Measurements from ENCODE around the gene EXOC6B.

Gene EXOC6B

DNA sequence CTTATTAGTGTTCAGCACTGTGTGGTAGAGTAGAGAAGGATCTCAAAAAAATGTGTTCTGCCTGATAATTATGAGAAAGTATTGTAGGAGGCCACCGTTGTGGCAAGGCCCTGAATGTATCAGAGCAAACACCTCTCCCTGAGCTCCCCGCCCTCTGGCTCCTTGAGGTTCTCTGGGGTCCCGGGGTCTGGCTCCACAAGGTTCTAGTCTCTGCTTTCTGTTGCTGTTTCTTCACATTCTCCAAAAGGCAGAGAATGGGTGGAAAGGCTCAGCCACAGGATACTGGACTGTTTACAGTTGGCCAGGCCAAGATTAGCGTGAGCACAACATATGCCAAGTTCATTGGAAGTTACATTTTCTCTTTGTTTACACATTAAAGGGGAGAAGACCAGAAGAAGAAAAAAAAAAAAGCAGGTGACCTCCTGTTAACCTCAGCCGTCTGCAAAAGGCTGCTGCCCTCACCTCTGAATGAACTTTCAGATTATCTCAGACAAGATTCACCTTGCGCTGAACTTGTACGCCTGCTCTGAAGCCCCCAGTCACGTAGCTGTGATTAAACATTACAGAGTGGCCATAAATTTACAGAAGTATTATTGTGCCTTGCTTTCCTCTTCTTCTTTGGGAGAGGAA lies 621.6 kb downstream of the EXOC6B start:
- no peak for DNase-seq

DNA sequence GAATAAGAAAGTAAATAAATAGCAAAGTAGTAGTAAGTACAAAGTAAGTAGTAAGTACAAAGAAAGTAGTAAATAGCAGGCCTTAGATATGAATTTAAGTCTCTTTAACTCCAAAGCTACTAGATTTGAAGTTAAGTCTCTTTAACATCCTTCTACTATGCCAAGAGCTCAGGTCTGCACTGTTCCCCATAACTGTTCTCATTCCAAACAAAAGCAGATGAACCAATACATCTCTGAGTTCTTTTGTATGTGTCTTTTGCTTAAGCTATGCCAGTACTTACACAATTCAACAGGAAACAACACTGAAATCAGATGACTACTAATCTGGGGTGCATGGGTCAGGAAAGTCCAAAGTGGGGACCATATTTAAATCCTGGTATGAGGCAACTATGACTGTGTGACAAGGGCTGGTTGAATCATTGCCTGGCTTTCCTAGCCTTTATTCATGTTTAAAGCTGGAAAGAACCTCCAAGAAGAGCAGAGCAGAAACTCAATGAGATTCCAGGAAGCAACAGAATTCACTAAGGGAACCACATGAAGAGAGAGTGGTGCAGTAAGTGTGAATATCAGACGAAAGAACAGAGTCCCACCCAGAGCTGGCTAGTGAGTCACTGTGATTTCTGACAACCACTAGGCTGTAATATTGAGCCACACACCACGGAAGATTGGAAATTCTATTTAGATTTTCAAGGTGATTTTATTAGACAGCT lies 627.1 kb downstream of the EXOC6B start:
- DNase-seq: no peak

DNA sequence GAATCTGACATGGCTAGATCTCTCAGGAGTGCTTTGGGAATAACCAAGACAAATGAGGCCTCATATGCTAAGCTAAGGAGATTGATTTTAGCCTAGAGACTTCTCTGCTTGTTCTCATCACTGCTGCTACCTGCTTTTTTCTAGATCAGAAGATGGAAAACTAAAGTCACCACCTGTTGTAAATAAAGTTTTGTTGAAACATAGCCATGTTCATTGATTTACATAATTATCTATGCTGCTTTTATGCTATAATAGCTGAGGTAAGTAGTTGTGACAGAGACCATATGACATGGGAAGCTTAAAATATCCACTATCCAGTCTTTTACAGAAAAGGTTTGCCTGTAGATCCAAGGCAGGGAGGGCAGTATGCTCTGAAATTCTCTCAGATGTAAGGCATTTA lies 632.1 kb downstream of the EXOC6B start:
- DNase-seq: no peak

GRCh38 chr2:72191441-72191840 lies 634.4 kb downstream of the EXOC6B start:
- no peak for DNase-seq

GRCh38 chr2:72185206-72185605 lies 640.6 kb downstream of the EXOC6B start:
- DNase-seq: no peak

DNA sequence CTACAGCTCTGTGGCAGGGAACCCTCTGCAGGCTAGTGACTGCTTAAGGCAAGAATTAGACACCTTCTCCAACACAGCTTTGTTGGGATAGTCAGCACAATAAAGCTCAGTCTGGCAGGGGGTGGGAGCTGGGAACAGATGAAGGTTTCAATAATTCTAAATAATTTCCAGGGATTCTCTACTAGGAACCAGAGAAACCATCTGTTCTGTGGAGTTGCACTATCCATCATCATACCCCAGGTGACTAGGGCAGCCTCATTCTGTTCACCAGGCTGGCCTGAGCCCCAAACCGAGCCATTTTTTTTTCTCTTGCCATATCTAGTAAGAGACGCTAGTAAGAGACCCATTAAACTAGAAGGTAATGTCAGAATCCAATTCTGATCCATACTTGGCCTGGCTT lies 642.4 kb downstream of the EXOC6B start:
- DNase-seq: no peak

DNA sequence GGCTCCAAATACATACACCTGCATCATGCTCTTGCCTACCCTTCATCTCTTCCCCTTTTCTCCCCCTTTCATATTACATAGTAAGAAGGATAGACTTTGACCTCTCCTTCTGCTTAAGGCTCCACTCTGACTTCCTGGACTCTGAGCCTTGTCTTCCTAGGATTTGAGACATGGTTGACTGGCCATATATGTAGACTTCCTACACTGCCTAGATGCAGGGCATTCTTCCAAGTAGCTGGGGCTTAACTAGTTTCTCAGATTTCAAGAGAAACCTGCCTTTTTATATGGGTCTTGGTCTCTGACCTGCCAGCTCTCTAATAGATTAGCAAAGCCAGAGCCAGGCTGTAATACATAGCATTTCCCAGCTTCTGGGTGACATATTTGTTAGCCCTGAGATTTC lies 642.8 kb downstream of the EXOC6B start:
- no peak for DNase-seq

DNA sequence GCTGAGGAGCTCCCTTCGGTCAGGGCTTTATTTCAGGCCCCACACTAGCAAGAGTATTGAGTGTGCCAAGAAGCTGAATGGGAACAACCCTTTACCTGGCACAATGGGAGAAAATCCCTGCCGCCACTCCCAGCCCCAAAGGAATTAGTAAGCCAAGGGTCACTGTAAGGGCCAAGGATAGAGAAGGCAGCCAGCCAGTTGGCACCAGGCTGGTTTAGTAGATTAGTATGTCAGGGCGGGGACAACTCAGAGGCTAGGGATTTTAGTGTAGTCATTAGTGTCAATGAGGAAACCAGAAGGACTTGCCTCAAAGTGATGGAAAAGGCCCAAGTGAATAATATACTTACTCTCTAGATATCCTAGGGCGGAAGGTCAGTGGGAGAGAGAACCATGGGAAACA lies 643.3 kb downstream of the EXOC6B start:
- DNase-seq: no peak

GRCh38 chr2:72181616-72182015 lies 644.2 kb downstream of the EXOC6B start:
- DNase-seq: no peak

DNA sequence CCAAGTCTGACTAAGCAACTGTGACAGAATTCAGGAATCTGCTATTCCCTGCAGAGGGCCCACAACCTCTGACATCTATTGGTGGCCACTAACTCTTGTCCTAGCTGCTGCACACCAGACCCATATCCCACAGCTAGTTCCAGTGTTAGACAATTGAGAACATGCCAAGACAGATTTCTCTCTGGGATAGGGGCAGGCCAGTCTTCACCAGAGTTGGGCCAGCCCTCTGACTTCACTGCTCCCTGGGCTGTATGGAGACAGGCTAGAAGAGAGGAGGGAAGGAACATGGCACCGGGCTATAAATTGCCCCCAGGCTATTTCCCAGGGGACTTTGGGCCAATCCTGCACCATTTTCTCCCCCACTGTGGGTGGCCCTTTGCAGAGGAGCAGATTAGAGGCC lies 645.5 kb downstream of the EXOC6B start:
- DNase-seq: no peak

GRCh38 chr2:72178551-72178950 lies 647.3 kb downstream of the EXOC6B start:
- no peak for DNase-seq

- DNase-seq: no peak
These were observed 649.6 kb downstream of the EXOC6B start for GRCh38 chr2:72176281-72176680.

GRCh38 chr2:72175636-72176035 lies 650.2 kb downstream of the EXOC6B start:
- no peak for DNase-seq

DNA sequence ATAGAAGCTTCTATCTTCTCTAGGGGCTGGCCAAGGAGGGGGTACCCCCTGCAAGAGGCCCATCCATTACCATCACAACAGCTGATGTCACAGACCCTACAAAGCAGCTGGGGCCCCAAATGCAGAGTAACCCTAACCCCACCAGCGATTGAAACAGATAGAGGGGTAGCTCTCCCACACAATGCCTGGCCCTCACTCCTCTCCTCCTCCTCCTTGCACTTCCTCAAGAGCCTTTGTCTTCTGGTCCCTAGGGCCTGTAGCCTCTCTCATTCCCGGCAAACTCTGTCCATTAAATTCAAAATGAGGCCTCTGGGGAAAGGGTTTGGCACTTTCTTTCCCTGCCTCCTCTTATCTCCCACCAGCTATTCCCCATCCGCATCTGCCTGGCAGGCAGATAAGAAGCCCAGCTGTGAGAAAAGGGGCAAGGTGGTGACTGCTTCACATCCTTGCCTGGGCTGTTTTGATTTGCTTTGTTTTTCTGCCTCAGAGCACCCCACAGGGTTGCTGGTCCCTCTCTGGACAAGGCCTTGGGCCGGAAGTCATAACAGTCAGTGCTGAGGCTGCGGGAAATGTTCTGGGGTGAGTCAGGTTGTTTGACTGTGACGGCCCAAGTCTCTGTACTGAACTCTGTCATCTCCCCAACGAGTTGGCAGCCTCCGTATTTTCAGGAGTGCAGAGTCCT lies 652.1 kb downstream of the EXOC6B start:
- no peak for DNase-seq

GRCh38 chr2:72172478-72172877 lies 653.4 kb downstream of the EXOC6B start:
- DNase-seq: no peak

GRCh38 chr2:72166279-72166678 lies 659.6 kb downstream of the EXOC6B start:
- no peak for DNase-seq

- no peak for DNase-seq
These were observed 660.0 kb downstream of the EXOC6B start for GRCh38 chr2:72165792-72166191.

DNA sequence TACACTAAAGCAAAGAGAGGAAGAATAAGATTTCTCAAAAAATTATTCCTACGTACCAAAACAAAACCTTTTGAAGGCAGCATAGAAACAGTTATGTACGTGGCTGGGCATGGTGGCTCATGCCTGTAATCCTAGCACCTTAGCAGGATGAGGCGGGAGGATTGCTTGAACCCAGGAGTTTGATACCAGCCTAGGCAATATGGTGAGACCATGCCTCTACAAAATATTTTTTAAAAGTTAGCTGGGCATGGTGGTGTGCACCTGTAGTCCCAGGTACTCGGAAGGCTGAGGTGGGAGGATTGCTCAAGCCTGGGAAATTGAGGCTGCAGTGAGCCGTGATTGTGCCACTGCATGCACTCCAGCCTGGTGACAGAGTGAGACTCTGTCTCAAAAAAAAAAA lies 663.3 kb downstream of the EXOC6B start:
- no peak for DNase-seq

DNA sequence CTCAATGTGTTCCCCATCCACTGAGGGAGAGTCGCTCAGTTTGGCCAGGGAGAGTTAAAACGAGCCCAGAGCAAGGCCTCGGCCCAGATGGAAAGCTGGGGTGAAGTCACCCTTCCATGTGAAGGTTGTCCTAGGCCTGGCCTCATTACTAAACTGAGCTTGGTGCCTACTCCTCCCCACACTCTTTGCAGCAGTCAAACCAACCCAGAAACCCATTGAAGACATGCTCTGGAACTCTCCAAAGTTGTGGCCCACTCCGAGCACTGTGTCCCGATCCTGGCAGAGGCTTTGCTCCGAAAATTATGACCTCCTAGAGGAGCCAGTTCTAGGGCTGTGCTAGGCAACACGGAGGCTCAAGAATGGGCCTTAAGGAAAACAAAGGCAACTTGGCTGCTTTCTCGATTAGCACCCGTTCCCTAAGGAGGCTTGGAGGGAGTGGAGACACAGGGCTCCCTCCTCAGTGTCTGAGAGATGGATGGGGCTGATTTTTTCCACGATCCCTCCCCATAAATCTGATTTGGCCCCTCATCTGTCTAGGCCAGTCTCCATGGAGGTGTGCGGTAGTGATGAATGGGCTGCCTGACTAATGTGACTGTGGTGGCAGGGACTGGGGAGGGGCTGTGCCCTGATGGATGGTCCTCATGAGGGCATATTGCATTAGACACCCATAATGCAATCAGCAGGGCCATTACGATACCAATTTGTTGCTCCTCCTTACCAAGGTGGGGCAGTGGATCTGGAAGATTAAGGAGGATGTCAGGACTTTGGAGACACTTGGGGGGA lies 666.4 kb downstream of the EXOC6B start:
- DNase-seq: no peak

- no peak for DNase-seq
These were observed 667.7 kb downstream of the EXOC6B start for GRCh38 chr2:72157871-72158771.

GRCh38 chr2:72156872-72157271 lies 669.0 kb downstream of the EXOC6B start:
- no peak for DNase-seq

- no peak for DNase-seq
These were observed 670.1 kb downstream of the EXOC6B start for GRCh38 chr2:72155737-72156136.

Measured in NCI-H524 (cell line).